Epithelial cell of esophagus (primary cell): Measurements from ENCODE around the gene GNAQ.
"Not testable (repeated sequence)": the region's sequence is repeated elsewhere in the genome, so short reads cannot be mapped to it uniquely, and the experiment has no call there.

Experiments used
- DNase-seq: peaks from one replicate; pipeline ENCODE4 v3.0.0; 2010; ENCODE audit warnings: low read depth
- H3K4me3 ChIP-seq: 2 replicates; pipeline ENCODE4 v1.5.1; 2011; ENCODE audit warnings: mild to moderate bottlenecking, low read length, control low read depth
- TF ChIP-seq, protein P1 (sequence below): IDR thresholded peaks from 2 replicates; pipeline ENCODE4 v1.5.1; 2011; ENCODE audit warnings: low read depth, mild to moderate bottlenecking, low read length, control low read depth, inconsistent platforms; ENCODE audit not compliant: insufficient read depth; ENCODE audit errors: missing control alignments

Gene GNAQ

DNA sequence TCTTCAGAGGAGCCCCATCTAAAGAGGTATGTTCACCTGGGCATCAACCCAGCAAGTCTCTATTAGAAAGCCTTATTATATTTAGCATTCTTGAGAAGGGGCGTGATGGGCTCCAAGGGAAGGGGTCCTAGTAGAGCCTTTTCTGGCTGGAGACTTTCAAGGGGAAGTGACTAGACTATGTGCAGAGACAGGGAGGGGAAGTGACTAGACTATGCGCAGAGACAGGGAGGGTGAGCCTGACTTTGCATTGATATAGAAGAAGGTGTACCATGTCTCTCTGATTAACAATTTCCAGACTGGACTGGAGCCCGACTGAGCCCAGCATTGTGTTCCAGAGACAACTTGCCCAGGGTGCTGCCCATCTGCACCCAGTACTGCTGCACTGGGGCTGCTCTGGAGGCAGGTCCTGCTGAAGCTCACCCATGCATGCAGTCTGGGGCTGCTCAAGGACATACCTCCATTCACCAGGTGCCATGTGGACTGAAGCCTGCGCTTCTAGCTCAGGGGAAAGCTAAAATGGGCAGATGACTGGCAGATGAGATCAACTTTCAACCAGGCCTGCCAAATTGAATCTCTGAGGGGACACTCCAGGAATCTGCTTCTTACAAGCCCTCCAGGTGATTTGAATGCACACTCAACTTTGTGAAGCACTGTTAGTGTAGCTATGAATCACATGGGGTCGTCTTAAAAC lies 300.5 kb downstream of the GNAQ start:
- TF ChIP-seq, protein P1, sequence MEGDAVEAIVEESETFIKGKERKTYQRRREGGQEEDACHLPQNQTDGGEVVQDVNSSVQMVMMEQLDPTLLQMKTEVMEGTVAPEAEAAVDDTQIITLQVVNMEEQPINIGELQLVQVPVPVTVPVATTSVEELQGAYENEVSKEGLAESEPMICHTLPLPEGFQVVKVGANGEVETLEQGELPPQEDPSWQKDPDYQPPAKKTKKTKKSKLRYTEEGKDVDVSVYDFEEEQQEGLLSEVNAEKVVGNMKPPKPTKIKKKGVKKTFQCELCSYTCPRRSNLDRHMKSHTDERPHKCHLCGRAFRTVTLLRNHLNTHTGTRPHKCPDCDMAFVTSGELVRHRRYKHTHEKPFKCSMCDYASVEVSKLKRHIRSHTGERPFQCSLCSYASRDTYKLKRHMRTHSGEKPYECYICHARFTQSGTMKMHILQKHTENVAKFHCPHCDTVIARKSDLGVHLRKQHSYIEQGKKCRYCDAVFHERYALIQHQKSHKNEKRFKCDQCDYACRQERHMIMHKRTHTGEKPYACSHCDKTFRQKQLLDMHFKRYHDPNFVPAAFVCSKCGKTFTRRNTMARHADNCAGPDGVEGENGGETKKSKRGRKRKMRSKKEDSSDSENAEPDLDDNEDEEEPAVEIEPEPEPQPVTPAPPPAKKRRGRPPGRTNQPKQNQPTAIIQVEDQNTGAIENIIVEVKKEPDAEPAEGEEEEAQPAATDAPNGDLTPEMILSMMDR, result no peak
- H3K4me3 ChIP-seq, result no peak overlapping the region
- no peak for DNase-seq

DNA sequence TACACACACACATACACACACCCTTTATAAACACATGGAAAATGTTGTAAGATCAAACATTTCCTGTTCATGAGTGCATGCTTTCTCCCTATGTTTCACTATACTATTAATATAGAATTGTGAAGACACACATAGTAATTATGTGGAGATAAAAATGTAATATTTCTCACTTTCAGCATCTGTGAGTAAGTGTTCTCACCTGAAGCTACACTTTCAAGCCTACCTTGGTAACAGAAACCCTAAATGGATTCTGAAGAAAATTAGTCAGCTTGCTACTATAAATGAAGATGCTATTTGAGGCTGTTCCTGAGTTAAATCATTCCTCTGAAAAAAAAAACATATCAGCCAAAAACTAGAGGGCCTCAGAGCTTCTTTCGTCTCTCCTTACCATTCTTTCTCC lies 302.4 kb downstream of the GNAQ start:
- no peak for DNase-seq
- TF ChIP-seq, protein P1, result no peak

DNA sequence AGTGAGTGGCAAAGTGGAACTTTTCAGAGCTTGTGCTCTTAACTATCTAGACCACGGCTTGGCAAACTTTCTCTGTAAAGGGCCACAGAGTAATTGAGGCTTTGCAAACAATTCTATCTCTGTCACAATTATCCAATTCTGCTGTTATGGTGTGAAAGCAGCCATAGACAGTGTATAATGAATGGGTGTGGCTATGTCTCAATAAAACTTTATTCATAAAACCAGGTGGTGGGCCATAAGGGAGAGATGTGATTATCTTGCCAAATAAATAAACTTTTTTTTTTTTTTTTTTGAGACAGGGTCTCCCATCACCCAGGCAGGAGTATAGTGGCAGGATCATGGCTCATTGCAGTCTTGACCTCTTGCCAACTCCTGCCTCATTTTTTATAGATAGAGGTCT lies 304.8 kb downstream of the GNAQ start:
- no peak overlapping the region for H3K4me3 ChIP-seq
- no peak for DNase-seq
- TF ChIP-seq, protein P1, result no peak

More for the DNA sequence above, 302.4 kb downstream of the GNAQ start:
- no peak overlapping the region for H3K4me3 ChIP-seq

DNA sequence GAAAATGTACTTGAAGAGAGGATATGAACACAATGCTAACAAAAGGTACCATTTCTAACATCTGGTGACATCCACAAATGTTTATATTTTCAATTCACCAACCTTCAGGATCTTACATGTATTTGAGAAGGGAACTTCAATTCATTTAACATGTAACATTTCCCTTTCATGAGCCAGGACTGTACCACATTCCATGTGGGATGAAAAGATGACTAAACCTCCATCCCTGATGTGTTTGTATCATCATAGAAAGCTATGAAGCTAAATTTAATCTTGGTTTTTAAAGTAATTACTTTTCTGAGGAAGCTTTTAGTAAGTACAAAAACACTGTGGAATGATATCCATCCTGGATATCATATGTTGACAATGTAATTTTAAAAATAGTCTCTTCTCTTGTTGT lies 305.3 kb downstream of the GNAQ start:
- TF ChIP-seq, protein P1, result no peak
- H3K4me3 ChIP-seq, result no peak overlapping the region
- no peak for DNase-seq

DNA sequence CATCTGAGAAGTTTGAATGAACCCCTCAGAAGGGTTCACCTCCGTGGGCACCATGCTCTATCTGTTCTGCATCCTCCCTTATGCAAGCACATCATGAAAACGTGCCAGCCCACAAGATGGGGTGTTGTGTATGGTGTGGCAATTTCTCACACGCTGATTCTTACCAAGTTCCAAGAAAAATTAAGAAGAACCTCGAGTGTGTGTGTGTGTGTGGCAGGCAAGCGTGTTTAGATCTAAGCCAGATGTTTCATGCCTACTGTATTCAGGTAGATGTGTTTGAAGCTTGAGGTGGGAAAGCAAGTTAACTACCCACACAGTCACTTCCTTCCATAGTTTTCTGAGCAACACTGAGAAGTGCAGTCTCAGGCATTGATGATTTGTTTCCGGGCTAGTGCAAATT lies 305.8 kb downstream of the GNAQ start:
- no peak for DNase-seq
- TF ChIP-seq, protein P1, result no peak
- no peak overlapping the region for H3K4me3 ChIP-seq

DNA sequence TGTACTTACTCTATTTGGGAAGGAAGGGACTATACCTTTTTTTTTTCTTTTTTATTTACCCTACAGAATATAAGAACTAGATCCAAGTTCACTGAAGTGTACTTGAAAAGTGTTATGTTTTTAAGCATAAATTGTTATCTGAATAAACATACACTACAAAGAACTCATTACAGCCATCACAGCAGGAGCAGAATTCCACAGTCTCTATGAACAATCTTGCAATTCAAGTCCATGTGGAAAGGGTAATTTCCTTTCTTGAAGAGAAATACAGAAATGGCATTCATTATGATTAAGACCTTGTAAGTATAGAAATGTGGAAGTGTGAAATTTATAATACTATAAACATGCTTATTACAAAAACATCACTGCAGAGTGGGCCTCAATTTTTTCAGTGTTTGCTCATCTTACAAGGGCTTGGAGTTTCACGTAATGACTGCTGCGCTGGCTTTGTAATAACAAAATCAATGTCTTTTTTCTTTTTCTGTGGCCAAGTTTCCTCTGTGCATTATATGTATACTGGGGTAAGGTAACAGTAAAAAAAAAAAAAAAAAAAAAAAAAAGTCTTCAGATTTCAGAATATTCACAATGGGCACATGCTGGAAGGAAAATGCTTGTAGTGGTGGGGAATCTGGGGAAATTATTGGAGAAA lies 306.4 kb downstream of the GNAQ start:
- H3K4me3 ChIP-seq, result no peak overlapping the region
- no peak for DNase-seq
- TF ChIP-seq, protein P1, result no peak

DNA sequence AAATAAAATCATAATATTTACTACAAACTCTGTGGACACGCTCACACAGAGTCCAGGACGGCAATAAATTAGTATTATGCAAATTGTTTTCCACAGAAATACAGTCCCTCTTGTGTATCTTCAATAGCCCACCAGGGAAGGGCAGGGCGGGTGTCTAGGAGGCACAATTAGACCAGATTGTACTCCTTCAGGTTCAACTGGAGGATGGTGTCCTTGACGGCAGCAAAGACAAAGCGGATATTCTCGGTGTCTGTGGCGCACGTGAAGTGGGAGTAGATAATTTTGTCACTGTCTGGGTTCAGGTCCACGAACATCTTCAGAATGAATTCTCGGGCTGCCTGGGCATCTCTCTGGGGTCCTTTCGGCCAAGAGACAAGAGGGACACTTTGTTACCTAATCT lies 310.5 kb downstream of the GNAQ start:
- DNase-seq, H3K4me3 ChIP-seq: not testable (repeated sequence)
